ENCODE results near the gene PIP4K2A.

Gene PIP4K2A

DNA sequence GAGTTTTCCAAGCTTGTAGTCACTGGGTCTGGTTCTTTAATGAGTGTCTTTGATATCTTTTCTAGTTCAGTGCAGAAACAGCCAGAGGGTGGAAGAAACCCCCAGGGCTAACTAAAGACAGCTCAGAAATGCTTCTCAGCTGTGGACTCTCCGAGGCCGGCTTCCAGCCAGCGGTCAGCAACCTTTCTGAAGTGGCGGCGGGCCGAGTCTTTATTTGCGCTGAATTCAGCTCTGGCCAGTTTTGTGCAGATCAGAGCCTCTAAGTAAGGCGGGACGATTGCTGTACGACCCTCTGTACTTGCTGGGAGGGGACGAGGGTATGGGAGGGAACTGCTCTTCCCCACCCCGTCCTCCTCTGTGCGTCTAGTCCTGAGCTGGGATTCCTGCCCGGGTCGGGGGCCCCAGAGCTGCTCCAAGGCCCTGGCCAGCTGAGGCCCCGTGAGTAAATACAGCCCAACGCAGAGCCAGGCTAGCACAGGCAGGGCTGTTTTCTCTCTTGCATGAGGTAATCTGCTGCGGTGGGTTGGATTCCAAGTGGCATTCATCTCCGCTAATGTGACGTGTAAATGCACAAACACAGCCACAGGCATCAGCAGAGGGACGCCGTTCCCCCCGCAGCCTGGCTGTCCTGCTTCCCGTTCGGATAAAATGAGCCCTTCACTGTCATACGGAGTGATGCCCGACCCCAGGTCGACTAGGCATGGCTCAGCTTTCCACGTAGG lies 159.8 kb downstream of the PIP4K2A start:
- H3K9me3 ChIP-seq (ENCODE audit: control insufficient read depth, insufficient read depth, low read depth, low read length), result no peaks in the 10 kb centered on the region
- no peak overlapping the region for H3K27ac ChIP-seq (ENCODE audit: low read depth, low read length)
- H3K36me3 ChIP-seq (ENCODE audit: control insufficient read depth, insufficient read depth, low read length), result peaks cover 8% of the 10 kb centered on the region; the same call in 1 of the 2 replicates
- no peaks in the 10 kb centered on the region for H3K27me3 ChIP-seq (ENCODE audit: control insufficient read depth, insufficient read depth, low read length)
- H3K9ac ChIP-seq (ENCODE audit: low read length), result no peak overlapping the region
- H3K4me1 ChIP-seq (ENCODE audit: control insufficient read depth, insufficient read depth, low read length), result peaks cover 13% of the 10 kb centered on the region
- no peak overlapping the region for H3K4me3 ChIP-seq (ENCODE audit: low read depth, low read length)

GRCh38 chr10:22553452-22553995 lies 160.9 kb downstream of the PIP4K2A start:
- Histone ChIP-seq H3K9ac (ENCODE audit: low read length) (no peak overlapping the region), H3K27me3 (ENCODE audit: control insufficient read depth, insufficient read depth, low read length) (no peaks in the 10 kb centered on the region), H3K36me3 (ENCODE audit: control insufficient read depth, insufficient read depth, low read length) (peaks cover 10% of the 10 kb centered on the region; the same call in 1 of the 2 replicates), H3K9me3 (ENCODE audit: control insufficient read depth, insufficient read depth, low read depth, low read length) (no peaks in the 10 kb centered on the region), H3K27ac (ENCODE audit: low read depth, low read length) (no peak overlapping the region), H3K4me1 (ENCODE audit: control insufficient read depth, insufficient read depth, low read length) (peaks cover 13% of the 10 kb centered on the region), H3K4me3 (ENCODE audit: low read depth, low read length) (no peak overlapping the region)

DNA sequence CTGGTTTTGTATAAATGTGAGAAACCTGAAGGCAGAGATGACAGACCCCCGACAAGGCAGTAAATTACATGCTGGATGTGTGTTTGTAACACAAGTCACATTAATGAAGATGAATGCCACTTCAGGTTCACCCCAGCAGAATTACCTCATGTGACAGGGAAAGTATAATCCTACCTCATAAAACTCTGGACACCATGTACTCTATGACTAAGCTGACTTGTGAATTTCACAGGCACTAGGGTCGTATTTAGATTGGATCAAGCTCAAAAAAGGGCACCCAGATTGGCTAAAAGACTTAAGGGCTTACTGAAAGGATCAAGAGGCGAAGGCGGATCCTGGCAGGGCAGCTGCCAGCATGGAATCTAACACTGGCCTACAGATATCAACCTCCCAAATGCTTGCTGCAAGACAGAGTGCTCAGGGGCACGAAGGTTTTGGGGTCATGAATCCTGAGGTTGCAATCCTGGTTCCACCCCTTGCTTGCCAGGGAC lies 161.4 kb downstream of the PIP4K2A start:
- H3K27ac ChIP-seq (ENCODE audit: low read depth, low read length), result no peak overlapping the region
- no peak overlapping the region for H3K9ac ChIP-seq (ENCODE audit: low read length)
- H3K4me3 ChIP-seq (ENCODE audit: low read depth, low read length), result no peak overlapping the region
- H3K9me3 ChIP-seq (ENCODE audit: control insufficient read depth, insufficient read depth, low read depth, low read length), result no peaks in the 10 kb centered on the region
- peaks cover 13% of the 10 kb centered on the region for H3K4me1 ChIP-seq (ENCODE audit: control insufficient read depth, insufficient read depth, low read length)
- no peaks in the 10 kb centered on the region for H3K27me3 ChIP-seq (ENCODE audit: control insufficient read depth, insufficient read depth, low read length)
- peaks cover 10% of the 10 kb centered on the region; the same call in 1 of the 2 replicates for H3K36me3 ChIP-seq (ENCODE audit: control insufficient read depth, insufficient read depth, low read length)

DNA sequence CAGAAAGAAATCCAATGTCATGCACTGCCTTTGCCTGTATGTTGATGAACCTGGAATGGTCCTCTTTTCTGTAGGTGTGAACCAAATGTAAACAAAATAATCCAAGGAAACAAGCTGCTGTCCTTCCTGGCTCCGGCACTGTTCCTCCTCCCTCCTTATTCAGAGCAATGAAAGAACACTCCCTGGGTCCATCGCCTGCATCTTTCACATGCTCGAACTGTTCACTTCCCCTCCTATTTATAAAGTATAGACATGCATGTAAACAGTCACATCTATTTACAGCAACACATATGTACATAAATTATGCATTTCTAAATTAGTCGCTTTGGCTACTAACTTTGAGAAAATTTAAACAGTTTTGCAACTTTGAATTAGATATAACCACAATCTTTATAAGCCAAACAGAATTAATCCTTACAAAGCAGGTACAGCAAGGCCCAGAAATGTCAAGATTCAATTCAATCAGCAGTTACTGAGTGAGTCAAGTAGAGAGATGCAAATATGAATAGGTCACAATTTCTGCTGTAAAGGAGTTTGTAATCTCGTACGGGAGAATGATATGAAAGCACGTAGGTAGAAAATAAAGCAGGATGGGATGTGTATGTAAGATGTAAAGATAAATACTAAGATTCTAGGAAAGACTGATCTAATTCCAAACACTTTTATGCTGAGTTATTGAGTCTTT lies 162.6 kb downstream of the PIP4K2A start:
- H3K27ac ChIP-seq (ENCODE audit: low read depth, low read length), result no peak overlapping the region
- no peaks in the 10 kb centered on the region for H3K27me3 ChIP-seq (ENCODE audit: control insufficient read depth, insufficient read depth, low read length)
- peaks cover 15% of the 10 kb centered on the region; the same call in 1 of the 2 replicates for H3K36me3 ChIP-seq (ENCODE audit: control insufficient read depth, insufficient read depth, low read length)

GRCh38 chr10:22550732-22551131 lies 163.6 kb downstream of the PIP4K2A start:
- Histone ChIP-seq H3K4me1 (ENCODE audit: control insufficient read depth, insufficient read depth, low read length) (peaks cover 13% of the 10 kb centered on the region), H3K9ac (ENCODE audit: low read length) (no peak overlapping the region), H3K9me3 (ENCODE audit: control insufficient read depth, insufficient read depth, low read depth, low read length) (no peaks in the 10 kb centered on the region), H3K27me3 (ENCODE audit: control insufficient read depth, insufficient read depth, low read length) (no peaks in the 10 kb centered on the region), H3K27ac (ENCODE audit: low read depth, low read length) (no peak overlapping the region), H3K4me3 (ENCODE audit: low read depth, low read length) (no peak overlapping the region), H3K36me3 (ENCODE audit: control insufficient read depth, insufficient read depth, low read length) (peaks cover 15% of the 10 kb centered on the region; the same call in 1 of the 2 replicates)

More for the DNA sequence above, 162.6 kb downstream of the PIP4K2A start:
- Histone ChIP-seq H3K4me3 (ENCODE audit: low read depth, low read length) (no peak overlapping the region), H3K9ac (ENCODE audit: low read length) (no peak overlapping the region), H3K4me1 (ENCODE audit: control insufficient read depth, insufficient read depth, low read length) (peaks cover 13% of the 10 kb centered on the region), H3K9me3 (ENCODE audit: control insufficient read depth, insufficient read depth, low read depth, low read length) (no peaks in the 10 kb centered on the region)

GRCh38 chr10:22548344-22548743 lies 166.0 kb downstream of the PIP4K2A start:
- H3K9ac ChIP-seq (ENCODE audit: low read length), result no peak overlapping the region
- H3K36me3 ChIP-seq (ENCODE audit: control insufficient read depth, insufficient read depth, low read length), result peaks cover 15% of the 10 kb centered on the region; the same call in 1 of the 2 replicates
- H3K9me3 ChIP-seq (ENCODE audit: control insufficient read depth, insufficient read depth, low read depth, low read length), result no peaks in the 10 kb centered on the region
- peaks cover 7% of the 10 kb centered on the region; the same call in 1 of the 2 replicates for H3K4me1 ChIP-seq (ENCODE audit: control insufficient read depth, insufficient read depth, low read length)
- no peak overlapping the region for H3K4me3 ChIP-seq (ENCODE audit: low read depth, low read length)
- no peaks in the 10 kb centered on the region for H3K27me3 ChIP-seq (ENCODE audit: control insufficient read depth, insufficient read depth, low read length)
- no peak overlapping the region for H3K27ac ChIP-seq (ENCODE audit: low read depth, low read length)

DNA sequence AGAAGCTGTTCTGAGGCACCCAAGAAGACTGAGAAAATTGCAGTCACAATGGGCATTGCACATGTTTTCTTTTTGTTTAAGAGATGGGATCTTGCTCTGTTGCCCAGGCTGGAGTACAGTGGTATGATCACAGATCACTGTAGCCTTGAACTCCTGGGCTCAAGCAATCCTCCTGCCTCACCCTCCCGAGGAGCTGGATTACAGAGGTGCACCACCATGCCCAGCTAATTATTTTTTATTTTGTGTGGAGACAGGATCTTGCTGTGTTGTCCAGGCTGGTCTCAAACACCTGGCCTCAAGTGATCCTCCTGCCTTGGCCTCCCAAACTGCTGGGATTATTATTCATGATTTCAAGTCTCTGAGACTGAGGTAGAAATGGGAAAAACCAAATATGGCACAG lies 168.7 kb downstream of the PIP4K2A start:
- Histone ChIP-seq H3K27me3 (ENCODE audit: control insufficient read depth, insufficient read depth, low read length) (no peaks in the 10 kb centered on the region), H3K4me3 (ENCODE audit: low read depth, low read length) (no peak overlapping the region), H3K27ac (ENCODE audit: low read depth, low read length) (no peak overlapping the region), H3K9ac (ENCODE audit: low read length) (no peak overlapping the region), H3K4me1 (ENCODE audit: control insufficient read depth, insufficient read depth, low read length) (no peaks in the 10 kb centered on the region), H3K36me3 (ENCODE audit: control insufficient read depth, insufficient read depth, low read length) (peaks cover 32% of the 10 kb centered on the region), H3K9me3 (ENCODE audit: control insufficient read depth, insufficient read depth, low read depth, low read length) (no peaks in the 10 kb centered on the region)

GRCh38 chr10:22544325-22545068 lies 169.9 kb downstream of the PIP4K2A start:
- H3K27ac ChIP-seq (ENCODE audit: low read depth, low read length), result peak overlapping the region; percentile 37; the same call in 1 of the 2 replicates
- no peak overlapping the region for H3K4me3 ChIP-seq (ENCODE audit: low read depth, low read length)
- H3K4me1 ChIP-seq (ENCODE audit: control insufficient read depth, insufficient read depth, low read length), result no peaks in the 10 kb centered on the region
- no peak overlapping the region for H3K9ac ChIP-seq (ENCODE audit: low read length)
- H3K9me3 ChIP-seq (ENCODE audit: control insufficient read depth, insufficient read depth, low read depth, low read length), result no peaks in the 10 kb centered on the region
- peaks cover 31% of the 10 kb centered on the region for H3K36me3 ChIP-seq (ENCODE audit: control insufficient read depth, insufficient read depth, low read length)
- H3K27me3 ChIP-seq (ENCODE audit: control insufficient read depth, insufficient read depth, low read length), result no peaks in the 10 kb centered on the region

GRCh38 chr10:22542773-22543172 lies 171.6 kb downstream of the PIP4K2A start:
- no peaks in the 10 kb centered on the region for H3K9me3 ChIP-seq (ENCODE audit: control insufficient read depth, insufficient read depth, low read depth, low read length)
- no peak overlapping the region for H3K4me3 ChIP-seq (ENCODE audit: low read depth, low read length)
- peaks cover 46% of the 10 kb centered on the region for H3K36me3 ChIP-seq (ENCODE audit: control insufficient read depth, insufficient read depth, low read length)
- no peak overlapping the region for H3K27ac ChIP-seq (ENCODE audit: low read depth, low read length)
- no peaks in the 10 kb centered on the region for H3K27me3 ChIP-seq (ENCODE audit: control insufficient read depth, insufficient read depth, low read length)
- H3K9ac ChIP-seq (ENCODE audit: low read length), result no peak overlapping the region
- no peaks in the 10 kb centered on the region for H3K4me1 ChIP-seq (ENCODE audit: control insufficient read depth, insufficient read depth, low read length)

- Histone ChIP-seq H3K27me3 (ENCODE audit: control insufficient read depth, insufficient read depth, low read length) (no peaks in the 10 kb centered on the region), H3K4me3 (ENCODE audit: low read depth, low read length) (no peak overlapping the region), H3K9ac (ENCODE audit: low read length) (no peak overlapping the region), H3K27ac (ENCODE audit: low read depth, low read length) (no peak overlapping the region), H3K36me3 (ENCODE audit: control insufficient read depth, insufficient read depth, low read length) (peaks cover 43% of the 10 kb centered on the region), H3K9me3 (ENCODE audit: control insufficient read depth, insufficient read depth, low read depth, low read length) (no peaks in the 10 kb centered on the region), H3K4me1 (ENCODE audit: control insufficient read depth, insufficient read depth, low read length) (no peaks in the 10 kb centered on the region)
Observed at GRCh38 chr10:22541900-22542299, 172.5 kb downstream of the PIP4K2A start.

All from HUES6 (cell line).